ENCODE data around the gene CTDSPL. TPM values are rescaled to one million over a fixed set of nuclear protein-coding genes. Genes with fewer than 3 reads are reported as not detected.
A peak's percentile ranks its signal among the peaks of the same experiment; 100 is the strongest.

CTDSPL gene
- total and polyA plus RNA-seq, 2 donors from 2014 or later: 55.9 to 78.3 TPM

- intact Hi-C loops (cut with DNase I): loop anchor here (10.0 kb wide), 1 partner anchor 110 kb away; no protein-coding TSS in a partner anchor
Observed at GRCh38 chr3:37964716-37965115, 103.0 kb downstream of the CTDSPL start.

DNA sequence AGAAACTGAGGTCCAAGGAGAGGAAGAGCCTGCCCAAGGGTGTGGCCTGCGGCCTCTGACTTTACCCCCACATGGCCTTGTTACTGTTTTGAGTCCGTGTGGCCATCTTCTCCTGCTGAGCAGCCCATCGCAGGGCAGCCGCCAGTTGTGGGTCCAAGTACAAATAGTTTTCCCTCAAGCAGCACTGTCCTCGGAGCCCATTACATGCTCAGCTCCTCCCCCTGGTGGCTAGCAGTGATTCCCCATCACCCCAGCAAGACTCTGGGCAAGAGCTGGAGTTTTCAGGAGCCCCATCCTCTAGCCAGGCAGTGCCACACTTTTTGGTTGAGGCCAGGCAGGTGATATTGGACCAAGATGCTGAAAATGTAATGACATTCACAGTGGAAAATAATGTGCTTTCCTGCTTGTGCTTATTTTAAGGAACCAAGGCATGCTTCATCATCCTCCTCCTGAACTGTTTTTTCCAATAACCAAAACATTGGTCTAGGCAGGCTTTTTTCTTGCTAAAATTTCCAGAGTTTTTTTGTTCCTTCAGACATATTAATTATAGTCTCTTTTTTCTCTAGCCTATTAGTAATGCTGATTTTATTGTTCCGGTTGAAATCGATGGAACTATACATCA lies 105.7 kb downstream of the CTDSPL start:
- Histone ChIP-seq H3K4me3 (ENCODE audit: low read length in 3 of 3) (no peak overlapping the region), H3K4me1 (ENCODE audit: control insufficient read depth in 2 of 3, insufficient read depth in 2 of 3, low read depth in 1 of 3, low read length in 3 of 3) (peaks cover 11 to 40% (median 37%) of the 10 kb centered on the region in 3 donors), H3K27ac (ENCODE audit: low read depth in 2 of 2, low read length in 2 of 2) (no peak overlapping the region), H3K36me3 (ENCODE audit: control insufficient read depth in 2 of 3, insufficient read depth in 3 of 3, low read length in 3 of 3) (peaks cover 0 to 11% (median 9%) of the 10 kb centered on the region in 3 donors), H3K27me3 (ENCODE audit: control insufficient read depth, insufficient read depth, low read length) (no peaks in the 10 kb centered on the region), H3K9me3 (ENCODE audit: control insufficient read depth in 2 of 3, insufficient read depth in 1 of 3, low read length in 3 of 3) (no peaks in the 10 kb centered on the region), H3K9ac (ENCODE audit: low read length in 3 of 3) (peak overlapping the region in 1 of 3 donors; percentile 7)
- intact Hi-C loops (cut with DNase I): loop anchor here (10.0 kb wide), 1 partner anchor 113 kb away; no protein-coding TSS in a partner anchor
- TF ChIP-seq, protein P1, sequence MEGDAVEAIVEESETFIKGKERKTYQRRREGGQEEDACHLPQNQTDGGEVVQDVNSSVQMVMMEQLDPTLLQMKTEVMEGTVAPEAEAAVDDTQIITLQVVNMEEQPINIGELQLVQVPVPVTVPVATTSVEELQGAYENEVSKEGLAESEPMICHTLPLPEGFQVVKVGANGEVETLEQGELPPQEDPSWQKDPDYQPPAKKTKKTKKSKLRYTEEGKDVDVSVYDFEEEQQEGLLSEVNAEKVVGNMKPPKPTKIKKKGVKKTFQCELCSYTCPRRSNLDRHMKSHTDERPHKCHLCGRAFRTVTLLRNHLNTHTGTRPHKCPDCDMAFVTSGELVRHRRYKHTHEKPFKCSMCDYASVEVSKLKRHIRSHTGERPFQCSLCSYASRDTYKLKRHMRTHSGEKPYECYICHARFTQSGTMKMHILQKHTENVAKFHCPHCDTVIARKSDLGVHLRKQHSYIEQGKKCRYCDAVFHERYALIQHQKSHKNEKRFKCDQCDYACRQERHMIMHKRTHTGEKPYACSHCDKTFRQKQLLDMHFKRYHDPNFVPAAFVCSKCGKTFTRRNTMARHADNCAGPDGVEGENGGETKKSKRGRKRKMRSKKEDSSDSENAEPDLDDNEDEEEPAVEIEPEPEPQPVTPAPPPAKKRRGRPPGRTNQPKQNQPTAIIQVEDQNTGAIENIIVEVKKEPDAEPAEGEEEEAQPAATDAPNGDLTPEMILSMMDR (IDR thresholded peaks at IDR 0.05; ENCODE audit: borderline replicate concordance, extremely low read depth, insufficient read depth): peak; percentile 77
- FAIRE-seq (no peak), DNase-seq (peak; percentile 75 to 84 (median 81))

More at GRCh38 chr3:37964716-37965115, 103.0 kb downstream of the CTDSPL start:
- H3K9ac ChIP-seq (ENCODE audit: low read length in 3 of 3): no peak overlapping the region
- H3K36me3 ChIP-seq (ENCODE audit: control insufficient read depth in 2 of 3, insufficient read depth in 3 of 3, low read length in 3 of 3): no peaks in the 10 kb centered on the region
- H3K4me1 ChIP-seq (ENCODE audit: control insufficient read depth in 2 of 3, insufficient read depth in 2 of 3, low read depth in 1 of 3, low read length in 3 of 3): peaks cover 21 to 52% (median 52%) of the 10 kb centered on the region in 3 donors
- no peaks in the 10 kb centered on the region for H3K9me3 ChIP-seq (ENCODE audit: control insufficient read depth in 2 of 3, insufficient read depth in 1 of 3, low read length in 3 of 3)
- H3K4me3 ChIP-seq (ENCODE audit: low read length in 3 of 3): peak overlapping the region in 1 of 3 donors; percentile 19
- peak overlapping the region; percentile 63 to 79 for H3K27ac ChIP-seq (ENCODE audit: low read depth in 2 of 2, low read length in 2 of 2)
- DNase-seq (peak in 3 of 5 donors; percentile 45 to 92 (median 89)), FAIRE-seq (peak; percentile 83)
- no peaks in the 10 kb centered on the region for H3K27me3 ChIP-seq (ENCODE audit: control insufficient read depth, insufficient read depth, low read length)
- TF ChIP-seq, protein P1 (IDR thresholded peaks at IDR 0.05; ENCODE audit: borderline replicate concordance, extremely low read depth, insufficient read depth): no peak

GRCh38 chr3:37968199-37968598 lies 106.5 kb downstream of the CTDSPL start:
- Histone ChIP-seq H3K36me3 (ENCODE audit: control insufficient read depth in 2 of 3, insufficient read depth in 3 of 3, low read length in 3 of 3) (peaks cover 0 to 14% (median 9%) of the 10 kb centered on the region in 3 donors), H3K4me1 (ENCODE audit: control insufficient read depth in 2 of 3, insufficient read depth in 2 of 3, low read depth in 1 of 3, low read length in 3 of 3) (peaks cover 8 to 34% (median 29%) of the 10 kb centered on the region in 3 donors), H3K27me3 (ENCODE audit: control insufficient read depth, insufficient read depth, low read length) (no peaks in the 10 kb centered on the region), H3K9me3 (ENCODE audit: control insufficient read depth in 2 of 3, insufficient read depth in 1 of 3, low read length in 3 of 3) (no peaks in the 10 kb centered on the region), H3K27ac (ENCODE audit: low read depth in 2 of 2, low read length in 2 of 2) (peak overlapping the region in 1 of 2 donors; percentile 45), H3K4me3 (ENCODE audit: low read length in 3 of 3) (no peak overlapping the region), H3K9ac (ENCODE audit: low read length in 3 of 3) (no peak overlapping the region)
- TF ChIP-seq, protein P1 (IDR thresholded peaks at IDR 0.05; ENCODE audit: borderline replicate concordance, extremely low read depth, insufficient read depth): no peak
- DNase-seq (no peak), FAIRE-seq (no peak)
- intact Hi-C loops (cut with DNase I): loop anchor here (10.0 kb wide), 1 partner anchor 113 kb away; no protein-coding TSS in a partner anchor

Data from kidney (tissue), 14 donors.